ENCODE results near the gene ARHGAP33.
"Not testable (repeated sequence)": the region's sequence is repeated elsewhere in the genome, so short reads cannot be mapped to it uniquely, and the experiment has no call there.

Gene ARHGAP33

GRCh38 chr19:35754370-35755130, 20.8 kb upstream of the ARHGAP33 start:
- no peak for DNase-seq (ENCODE audit: low read depth in 1 of 2, low spot score in 1 of 2)

DNA sequence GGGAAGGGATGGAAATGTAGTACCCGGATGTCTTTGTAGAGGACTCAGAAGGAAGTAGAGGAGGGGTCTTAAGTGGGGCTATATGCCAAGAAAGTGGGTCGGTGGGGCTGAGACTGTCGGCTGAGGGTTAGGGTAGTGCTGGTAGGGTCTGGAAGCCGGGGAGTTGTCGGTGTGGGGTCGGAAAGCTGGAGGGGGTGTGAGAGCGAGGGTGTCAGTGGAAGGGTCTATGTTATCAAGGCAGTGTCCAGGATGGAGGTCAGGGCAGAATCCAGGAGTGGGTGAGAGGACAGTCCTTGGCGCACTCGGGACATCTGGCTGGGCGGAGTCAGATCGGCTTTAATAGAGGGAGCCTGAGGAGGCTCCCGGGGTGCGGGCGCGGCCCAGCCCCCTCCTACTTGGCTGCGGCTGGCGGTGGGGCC, 20.2 kb upstream of the ARHGAP33 start:
- no peak for DNase-seq (ENCODE audit: low read depth in 1 of 2, low spot score in 1 of 2)

DNA sequence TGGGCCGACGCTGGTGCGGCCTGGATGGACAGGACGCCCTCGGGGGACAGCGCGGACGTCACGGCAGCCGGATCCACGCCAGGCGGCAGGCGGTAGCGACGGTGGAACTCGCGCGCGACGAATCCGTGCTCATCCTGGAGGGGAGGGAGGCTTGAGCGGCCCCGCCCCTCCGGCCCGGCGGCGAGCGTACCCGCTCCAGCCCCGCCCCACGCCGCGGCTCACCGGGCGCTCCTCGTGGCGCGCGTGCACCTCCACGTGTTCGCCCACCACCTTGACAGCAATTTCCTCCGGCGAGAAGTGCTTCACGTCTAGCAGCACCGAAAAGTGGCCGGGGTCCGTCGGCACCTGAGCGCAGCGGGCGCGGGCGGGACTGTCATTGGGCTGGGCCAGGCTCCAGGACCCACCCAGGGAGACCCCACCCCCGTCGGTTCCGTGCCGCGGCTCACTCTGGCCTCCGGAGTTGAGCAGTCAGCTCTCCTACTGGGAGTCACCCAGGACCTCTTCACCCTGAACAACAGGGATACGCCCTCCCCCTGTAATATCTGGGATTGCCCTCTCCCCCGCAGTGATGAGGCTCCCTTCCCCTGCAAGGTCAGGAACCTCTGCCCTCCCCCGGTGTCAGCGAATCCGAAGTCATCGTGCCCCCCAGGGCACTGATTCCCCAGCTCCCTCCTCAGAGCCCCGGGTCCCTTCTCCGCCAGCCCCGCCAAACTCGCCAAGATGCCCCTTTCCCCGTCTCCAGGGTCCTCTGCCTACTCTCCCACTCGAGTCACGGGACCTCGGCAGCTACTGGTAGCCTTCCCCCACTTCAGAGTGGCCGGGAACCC, 19.6 kb upstream of the ARHGAP33 start:
- peak in 1 of 2 donors; percentile 31 for DNase-seq (ENCODE audit: low read depth in 1 of 2, low spot score in 1 of 2)

DNA sequence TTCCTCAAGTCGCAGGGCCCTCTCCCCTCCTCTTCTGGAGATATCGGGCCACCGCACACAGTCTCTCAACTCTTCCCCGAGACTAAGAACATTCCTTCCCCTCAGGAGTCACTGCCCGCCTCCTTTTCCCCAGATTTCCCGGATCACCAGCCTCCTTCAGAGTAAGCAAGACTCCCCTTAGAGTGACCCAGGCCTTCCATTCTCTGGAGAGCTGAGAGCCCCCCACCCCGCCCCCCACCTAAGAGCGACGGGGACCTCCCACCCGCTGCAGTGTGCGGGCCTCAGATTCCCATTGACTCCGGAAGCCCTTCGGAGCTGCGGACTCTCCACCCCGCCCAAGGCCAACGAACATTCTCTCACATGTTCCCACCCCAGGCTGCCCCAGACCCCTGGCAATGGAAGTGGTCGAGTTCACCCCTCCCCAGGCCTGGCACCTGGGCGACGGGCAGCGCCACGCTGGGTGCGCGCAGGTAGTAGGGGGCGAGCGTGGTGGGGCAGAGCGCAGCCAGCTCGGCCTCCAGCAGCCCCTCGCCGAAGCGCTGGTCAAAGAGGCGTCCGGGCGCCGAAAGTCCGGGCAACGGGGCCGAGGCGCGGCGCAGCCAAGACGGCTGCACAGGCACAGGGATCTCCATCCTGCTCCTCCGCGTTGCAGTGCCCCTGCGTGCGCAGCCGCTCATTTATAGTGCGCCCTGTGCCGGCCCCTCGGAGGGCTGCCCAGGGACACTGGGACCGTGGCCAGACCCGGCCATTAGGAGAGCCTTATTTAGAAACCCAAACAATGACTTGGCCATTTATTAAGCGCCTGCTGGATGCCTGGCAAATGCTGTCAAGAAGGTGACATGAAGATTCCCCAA, 18.8 kb upstream of the ARHGAP33 start, which contains the start of gene HSPB6:
Gene HSPB6 (minus strand): TSS at position 653 of the 854 bp plus-strand sequence. CDS start 21 bp downstream, at position 632.
- no peak for DNase-seq (ENCODE audit: low read depth in 1 of 2, low spot score in 1 of 2)

- DNase-seq (ENCODE audit: low read depth in 1 of 2, low spot score in 1 of 2): no peak
Observed at GRCh38 chr19:35757231-35757748, 18.1 kb upstream of the ARHGAP33 start.

- DNase-seq (ENCODE audit: low read depth in 1 of 2, low spot score in 1 of 2): peak; percentile 94 to 98
Observed at GRCh38 chr19:35757749-35758608, 17.4 kb upstream of the ARHGAP33 start, which contains the start of gene PROSER3. Gene PROSER3, plus strand, starts transcription at chr19:35758176. Its CDS starts 40 bp downstream, at chr19:35758216.

DNA sequence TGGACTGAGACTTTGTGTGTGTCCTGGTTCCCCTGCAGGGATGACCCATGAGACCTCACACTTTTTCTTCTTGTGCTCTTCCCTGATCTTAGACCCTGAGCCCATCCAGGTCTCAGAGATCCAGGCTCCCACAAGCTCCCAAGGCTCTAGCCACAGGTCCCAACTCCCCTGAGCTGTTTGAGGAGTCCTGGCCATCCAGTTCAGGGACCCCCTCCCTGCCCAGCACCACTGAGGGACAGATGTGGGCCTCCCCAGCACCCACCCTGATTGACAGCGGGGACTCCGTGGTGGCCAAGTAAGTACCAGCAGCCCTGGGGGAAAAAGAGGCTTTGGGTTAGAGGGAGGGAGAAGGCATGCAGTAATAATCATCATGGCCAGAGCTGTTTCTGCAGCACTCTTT, 15.7 kb upstream of the ARHGAP33 start:
- DNase-seq (ENCODE audit: low read depth in 1 of 2, low spot score in 1 of 2): no peak

DNA sequence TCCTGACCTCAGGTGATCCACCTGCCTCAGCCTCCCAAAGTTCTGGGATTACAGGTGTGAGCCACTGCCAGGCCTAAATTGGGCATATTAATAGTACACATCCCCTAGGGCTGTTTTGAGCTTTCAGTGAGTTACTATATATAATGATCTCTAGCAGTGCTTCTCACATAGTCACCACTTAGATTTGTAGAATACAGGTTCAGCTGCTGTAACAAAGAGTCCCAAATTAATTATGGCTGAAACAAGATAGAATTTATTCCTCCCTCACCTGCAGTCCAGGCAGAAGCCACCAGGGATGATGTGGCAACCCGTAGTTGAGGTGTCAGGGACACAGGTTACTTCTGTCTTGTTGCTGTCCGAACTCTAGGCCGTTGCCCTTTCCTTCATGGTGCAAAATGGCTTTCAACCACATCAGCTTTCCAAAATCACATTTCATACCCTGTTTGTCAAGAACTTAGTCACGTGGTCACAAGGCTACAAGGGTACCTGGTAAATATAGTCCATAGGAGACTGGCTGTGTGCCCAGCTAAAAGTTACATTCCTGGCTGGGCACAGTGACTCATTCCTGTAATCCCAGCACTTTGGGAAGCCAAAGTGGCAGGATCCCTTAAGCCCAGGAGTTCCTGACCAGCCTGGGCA, 14.5 kb upstream of the ARHGAP33 start:
- no peak for DNase-seq (ENCODE audit: low read depth in 1 of 2, low spot score in 1 of 2)

DNA sequence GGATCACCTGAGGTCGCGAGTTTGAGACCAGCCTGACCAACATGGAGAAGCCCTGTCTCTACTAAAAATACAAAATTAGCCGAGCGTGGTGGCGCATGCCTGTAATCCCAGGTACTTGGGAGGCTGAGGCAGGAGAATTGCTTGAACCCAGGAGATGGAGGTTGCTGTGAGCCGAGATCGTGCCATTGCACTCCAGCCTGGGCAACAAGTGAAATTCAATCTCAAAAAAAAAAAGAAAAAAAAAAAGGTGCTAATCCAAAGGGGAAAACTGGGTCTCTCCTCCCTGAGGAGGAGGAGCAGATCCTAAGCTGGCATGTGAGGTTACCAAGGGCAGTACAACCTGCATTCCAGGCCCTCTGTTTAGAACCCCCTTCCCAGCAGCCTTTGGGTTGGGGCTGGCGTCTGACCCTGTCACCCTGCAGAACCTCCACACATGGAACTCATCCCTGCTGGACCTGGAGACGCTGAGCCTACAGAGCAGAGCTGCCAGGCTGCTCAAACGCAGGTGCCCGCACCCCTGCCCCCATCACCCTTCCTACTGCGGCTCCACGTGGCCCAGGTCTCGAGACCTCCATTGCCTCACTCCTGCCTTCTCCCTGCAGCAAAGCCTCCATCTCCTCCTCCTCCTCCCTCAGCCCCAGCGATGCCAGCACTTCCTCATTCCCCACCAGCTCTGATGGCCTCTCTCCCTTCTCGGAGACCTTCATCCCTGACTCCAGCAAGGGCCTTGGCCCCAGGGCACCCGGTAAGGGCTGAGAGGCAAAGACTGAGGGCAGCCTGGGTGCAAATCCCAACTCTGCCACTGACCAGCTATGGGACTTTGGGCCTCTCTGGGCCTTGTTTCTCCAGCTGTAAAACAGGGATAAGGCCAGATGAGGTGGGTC, 10.7 kb upstream of the ARHGAP33 start:
- DNase-seq (ENCODE audit: low read depth in 1 of 2, low spot score in 1 of 2): no peak

DNA sequence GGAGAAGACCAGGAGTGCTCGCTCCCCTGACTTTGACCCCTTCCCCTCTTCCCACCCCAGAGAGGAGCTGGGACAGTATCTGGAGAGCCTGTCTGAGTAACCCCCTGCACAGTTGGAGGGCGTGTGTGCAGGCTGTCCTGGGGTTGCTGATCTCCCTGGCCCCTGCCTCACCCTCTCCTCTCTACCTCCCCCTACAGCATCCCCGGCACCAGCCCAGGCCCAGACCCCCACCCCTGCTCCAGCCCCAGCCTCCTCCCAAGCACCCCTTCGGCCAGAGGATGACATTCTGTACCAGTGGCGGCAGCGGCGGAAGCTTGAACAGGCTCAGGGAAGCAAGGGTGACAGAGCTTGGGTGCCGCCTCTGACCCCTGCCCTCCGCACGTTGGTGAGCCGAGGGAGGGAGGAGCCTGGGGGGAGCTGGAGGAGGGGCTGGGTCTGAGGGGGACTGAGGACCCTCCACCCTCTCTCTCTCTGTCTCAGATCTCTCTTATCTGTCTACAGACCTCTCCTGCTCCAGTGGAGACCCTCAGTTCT, 8.7 kb upstream of the ARHGAP33 start:
- no peak for DNase-seq (ENCODE audit: low read depth in 1 of 2, low spot score in 1 of 2)

DNA sequence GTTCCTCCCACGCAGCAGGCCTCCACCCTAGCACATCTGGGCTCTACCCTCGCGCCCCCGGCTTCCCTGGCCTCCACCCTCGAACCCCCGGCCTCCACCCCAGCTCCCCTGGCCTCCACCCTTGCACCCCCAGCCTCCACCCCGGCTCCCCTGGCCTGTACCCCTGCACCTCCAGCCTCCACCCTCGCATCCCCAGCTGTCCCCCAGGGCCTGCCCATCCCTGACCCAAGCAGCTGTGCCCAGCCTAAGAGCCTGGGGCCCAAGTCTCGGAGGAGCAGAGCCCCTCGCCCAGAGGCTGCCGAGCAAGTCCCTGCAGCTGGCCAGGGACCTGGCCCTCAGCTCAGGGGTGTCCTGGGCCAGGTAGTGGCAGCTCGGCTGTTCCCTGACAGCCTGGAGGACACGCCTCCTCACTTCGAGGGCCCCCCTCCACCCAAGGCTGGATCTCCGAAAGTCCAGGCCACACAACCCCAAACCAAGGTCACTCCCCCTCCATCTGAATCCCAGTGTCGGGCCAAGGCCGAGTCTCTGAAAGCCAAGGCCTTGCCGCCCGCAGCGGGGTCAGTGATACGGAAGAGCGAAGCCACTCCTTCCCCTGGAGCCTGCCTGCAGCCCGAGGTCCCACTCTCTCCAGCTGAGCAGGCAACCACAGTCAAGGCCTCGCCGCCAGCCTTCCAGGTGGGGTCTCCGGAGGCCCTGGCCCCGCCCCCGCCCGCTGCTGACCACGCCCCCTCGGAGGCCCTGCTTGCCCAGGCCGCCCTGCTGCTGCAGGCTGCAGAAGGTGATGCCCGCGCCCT, 7.9 kb upstream of the ARHGAP33 start:
- DNase-seq (ENCODE audit: low read depth in 1 of 2, low spot score in 1 of 2): no peak

DNA sequence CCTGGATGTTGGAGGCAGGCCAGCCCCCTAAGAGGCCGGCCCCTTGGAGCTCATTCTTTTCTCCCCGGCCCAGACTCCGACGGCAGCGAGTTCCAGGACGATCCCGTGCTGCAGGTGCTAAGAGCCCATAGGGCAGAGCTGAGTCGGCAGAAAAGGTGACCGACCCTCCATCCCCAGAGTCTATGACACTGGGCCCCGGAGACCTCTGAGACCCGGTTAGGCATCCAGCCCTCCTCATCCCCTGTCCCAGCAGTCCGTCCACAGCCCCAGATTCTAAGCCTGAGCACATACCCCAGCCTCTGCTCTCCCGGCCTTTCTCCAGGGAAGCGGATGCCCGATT, 7.3 kb upstream of the ARHGAP33 start:
- no peak for DNase-seq (ENCODE audit: low read depth in 1 of 2, low spot score in 1 of 2)

- DNase-seq (ENCODE audit: low read depth in 1 of 2, low spot score in 1 of 2): not testable (repeated sequence)
Observed at GRCh38 chr19:35772362-35772761, 3.0 kb upstream of the ARHGAP33 start.

GRCh38 chr19:35773020-35773806, 2.2 kb upstream of the ARHGAP33 start:
- no peak for DNase-seq (ENCODE audit: low read depth in 1 of 2, low spot score in 1 of 2)

- no peak for DNase-seq (ENCODE audit: low read depth in 1 of 2, low spot score in 1 of 2)
Observed at GRCh38 chr19:35774274-35775045, 904 bp upstream of the ARHGAP33 start.

DNA sequence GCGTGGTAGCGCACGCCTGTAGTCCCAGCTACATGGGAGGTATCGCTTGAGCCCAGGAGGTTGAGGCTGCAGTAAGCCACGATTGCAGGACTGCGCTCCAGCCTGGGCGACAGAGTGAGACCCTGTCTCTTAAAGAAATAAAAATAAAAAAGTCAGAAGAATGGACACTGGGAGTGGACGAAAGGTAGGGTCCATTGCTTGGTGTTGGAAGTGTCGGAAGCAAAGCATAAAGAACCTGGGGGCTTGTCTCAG, 392 bp upstream of the ARHGAP33 start:
- DNase-seq (ENCODE audit: low read depth in 1 of 2, low spot score in 1 of 2): no peak
